Stimulated activated CD4-positive, alpha-beta T cell treated with anti-CD3 and anti-CD28 coated beads, Interleukin-4, amount 100 ng/mL, for 24 hours (primary cell): ENCODE data around the gene LSAMP.

Source experiments
- DNase-seq: peaks from one replicate; pipeline ENCODE4 v3.0.0-alpha.2; 2020

The LSAMP gene

DNA sequence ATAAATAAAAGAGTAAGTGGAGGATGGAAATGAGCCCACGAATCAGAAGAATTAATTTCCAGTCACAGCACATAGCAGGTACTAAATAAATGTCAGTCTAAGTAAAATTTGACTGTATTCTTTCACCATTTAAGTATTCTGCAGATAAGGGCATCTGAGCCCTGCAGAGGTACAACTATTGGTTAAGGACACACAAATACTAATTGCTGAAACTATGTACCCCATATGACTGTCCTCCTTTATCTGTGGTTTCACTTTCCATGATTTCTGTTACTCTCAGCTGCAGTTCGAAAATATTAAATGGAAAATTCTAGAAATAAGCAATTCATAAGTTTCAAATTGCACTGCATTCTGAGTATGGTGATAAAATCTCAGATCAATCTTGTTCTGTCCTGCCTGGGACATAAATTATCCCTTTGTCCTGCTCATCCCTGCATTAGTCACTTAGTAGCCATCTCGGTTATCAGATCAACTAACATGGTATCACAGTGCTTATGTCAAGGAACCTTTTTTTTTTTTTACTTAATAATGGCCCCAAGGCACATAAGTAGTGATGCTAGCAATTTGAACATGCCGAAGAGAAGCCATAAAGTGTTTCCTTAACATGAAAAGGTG, 95.1 kb downstream of the LSAMP start:
- no peak for DNase-seq

DNA sequence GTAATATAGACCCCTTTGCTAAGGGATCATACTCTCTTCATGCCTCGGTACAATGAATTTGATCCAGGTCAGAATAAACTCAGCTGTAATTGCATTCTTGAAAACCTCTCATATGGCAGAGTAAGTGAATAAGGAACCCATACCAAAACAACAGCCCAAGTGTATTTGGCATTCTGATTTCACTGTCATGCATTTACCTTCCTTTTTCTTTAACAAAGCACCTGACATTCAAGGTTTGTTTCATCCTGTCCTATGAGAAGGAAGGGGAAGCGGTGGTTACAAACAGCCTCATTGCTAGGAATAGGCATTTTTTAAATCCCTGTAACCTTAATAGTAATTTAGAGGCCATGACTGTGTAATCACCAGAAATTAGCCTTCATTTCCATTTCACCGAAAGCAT, 97.1 kb downstream of the LSAMP start:
- DNase-seq: no peak

DNA sequence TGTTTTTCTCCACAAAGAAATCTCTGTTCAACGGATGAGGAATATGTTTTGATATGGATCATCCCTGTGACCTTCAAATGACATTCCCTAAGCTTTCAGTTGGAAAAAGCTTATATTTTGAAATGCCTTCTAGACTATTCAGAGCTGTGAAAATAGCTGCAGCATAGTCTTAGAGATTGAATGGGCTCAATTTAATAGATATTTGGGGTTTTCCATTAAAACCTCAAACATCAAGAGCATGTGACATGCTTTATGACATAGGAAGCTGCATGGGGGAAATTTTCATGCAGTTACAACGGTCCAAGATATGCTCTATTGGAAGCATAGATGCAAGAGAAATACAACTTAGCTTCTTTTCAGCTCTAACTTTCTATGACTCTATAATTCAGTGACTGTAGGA, 102.8 kb downstream of the LSAMP start:
- no peak for DNase-seq

DNA sequence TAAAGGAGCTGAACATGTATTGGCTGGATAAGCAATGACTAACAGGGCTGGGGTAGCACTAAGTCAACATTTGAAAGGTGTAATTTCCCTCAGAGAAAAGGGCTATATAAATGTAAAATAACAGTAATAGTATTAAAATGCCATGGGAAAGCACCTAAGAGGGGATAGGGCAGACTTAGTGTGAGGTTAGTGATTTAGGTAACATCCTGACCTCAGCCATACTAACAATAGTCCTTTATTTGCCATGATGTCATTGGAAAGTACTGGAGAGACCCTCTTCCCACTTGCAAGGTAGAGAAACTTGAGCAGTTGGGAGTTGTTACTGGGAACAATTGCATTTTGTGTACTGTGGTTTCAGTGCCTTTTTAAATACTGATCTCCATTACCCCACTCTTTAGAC, 103.4 kb downstream of the LSAMP start:
- DNase-seq: no peak

DNA sequence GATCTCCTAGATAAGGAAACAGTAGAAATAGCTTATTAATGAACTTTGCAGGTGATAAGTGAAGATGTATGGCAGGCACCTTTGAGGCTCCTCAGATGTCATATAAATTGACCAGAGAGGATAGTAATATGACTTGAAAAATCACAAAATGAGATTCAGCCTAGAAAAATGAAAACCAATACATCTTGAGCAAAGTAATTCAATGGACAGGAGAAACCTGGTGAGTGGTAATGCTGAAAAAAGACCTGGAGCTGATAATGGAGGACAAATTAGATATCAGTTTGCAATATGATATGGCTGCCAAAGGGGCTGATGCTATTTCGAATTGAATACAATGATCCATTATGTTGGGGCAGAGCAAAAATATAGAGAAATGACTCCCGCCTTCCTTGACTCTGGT, 103.9 kb downstream of the LSAMP start:
- no peak for DNase-seq

DNA sequence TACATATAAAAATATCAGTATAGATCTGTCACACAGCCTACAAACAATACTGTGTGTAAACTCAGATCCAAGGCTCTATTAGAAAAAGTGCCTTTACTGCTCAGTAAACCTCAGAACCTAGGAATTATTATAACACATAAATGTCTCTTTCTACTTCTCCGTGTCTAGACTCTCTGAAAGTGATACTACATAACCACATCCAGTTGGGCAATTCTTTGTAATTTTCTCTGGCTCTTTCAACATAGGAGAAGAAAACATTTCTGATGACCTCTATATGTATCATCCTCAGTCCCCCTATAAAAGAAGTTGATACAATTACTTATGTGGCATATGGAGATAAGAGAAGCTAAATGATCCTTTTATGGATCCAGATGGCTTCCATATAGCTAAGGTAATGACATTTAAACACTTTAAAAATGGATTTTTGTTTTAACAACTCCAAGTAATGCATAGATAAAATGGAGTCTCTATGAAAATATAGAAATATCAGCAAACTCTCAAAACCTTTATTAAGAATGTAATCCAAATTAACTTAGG, 104.5 kb downstream of the LSAMP start:
- no peak for DNase-seq

DNA sequence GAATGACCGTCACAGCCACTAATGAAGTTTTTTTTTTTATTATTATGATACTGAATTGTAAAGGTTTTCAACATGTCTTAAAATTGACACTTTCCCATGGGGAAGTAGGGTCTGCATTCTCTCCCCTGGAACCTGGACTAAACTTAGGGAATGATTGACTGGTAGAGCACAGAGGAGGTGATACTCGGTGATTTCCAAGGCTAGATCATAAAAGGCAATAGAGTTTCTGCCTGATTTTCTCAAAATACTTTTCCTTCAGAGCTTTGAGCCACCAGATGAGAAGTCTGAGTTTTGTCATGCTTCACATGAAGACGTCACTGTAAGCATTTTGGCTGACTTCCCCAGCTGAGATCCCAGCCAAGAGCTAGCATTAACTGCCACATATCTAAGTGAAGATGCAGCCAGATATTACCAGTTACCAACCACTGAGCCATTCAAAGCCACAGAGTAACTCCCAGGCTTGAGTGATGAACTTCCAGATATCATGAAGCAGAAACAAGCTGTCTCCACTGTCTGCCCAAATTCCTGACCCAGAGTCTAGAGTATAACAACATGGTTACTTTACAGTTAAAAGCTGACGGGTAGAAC, 105.8 kb downstream of the LSAMP start:
- DNase-seq: no peak

DNA sequence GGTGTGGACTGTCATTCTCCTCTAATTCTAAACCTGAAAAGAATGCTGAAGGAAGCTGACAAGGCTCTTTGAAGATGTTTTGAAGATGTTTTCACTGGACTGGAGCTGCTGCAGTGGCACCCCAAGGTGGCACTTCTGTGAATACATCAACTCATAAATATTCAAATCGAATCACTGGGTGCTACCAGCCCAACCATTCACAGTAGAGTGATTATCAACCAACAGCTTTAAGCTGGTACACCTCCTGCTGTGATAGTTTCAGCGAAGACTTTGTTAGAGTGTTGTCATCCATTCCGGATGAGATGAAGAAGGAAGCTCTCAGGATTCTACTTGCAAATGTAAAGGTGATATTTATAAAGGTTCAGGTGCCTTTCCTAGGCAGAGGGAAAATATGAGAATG, 106.6 kb downstream of the LSAMP start:
- DNase-seq: no peak

DNA sequence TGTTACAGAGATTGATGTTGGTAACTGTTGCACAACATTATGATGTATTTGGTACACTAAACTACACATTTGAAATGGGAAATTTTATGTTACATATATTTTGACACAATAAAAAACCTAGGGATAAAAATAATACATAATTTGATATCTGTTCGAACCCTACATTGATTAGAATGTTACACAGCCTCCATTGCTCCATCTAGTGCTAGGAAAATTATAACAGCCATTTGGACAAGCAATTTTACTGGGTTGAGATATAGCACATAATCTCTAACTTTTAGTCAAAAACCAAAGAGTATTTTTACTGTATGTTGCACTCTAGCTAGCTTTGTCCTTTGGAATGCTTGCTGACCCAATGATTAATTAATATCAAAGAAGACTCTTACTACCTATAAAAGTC, 108.1 kb downstream of the LSAMP start:
- DNase-seq: no peak

DNA sequence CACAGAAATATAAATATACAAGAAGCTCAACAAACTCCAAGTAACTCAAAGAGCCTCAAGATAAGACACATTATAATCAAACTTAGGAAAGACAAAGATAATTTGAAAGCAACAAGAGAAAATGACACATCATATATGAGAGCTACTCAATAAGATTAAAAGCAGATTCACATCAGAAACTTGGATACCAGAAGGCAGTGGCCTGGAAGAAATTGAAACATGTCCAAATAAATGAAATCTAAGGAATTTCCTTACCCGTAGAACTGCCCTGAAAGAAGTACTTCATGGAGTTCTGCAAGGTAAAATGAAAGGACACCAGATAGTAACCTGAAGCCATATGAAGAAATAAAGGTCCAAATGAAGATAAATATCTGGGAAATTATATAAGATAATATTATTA, 113.9 kb downstream of the LSAMP start:
- no peak for DNase-seq

DNA sequence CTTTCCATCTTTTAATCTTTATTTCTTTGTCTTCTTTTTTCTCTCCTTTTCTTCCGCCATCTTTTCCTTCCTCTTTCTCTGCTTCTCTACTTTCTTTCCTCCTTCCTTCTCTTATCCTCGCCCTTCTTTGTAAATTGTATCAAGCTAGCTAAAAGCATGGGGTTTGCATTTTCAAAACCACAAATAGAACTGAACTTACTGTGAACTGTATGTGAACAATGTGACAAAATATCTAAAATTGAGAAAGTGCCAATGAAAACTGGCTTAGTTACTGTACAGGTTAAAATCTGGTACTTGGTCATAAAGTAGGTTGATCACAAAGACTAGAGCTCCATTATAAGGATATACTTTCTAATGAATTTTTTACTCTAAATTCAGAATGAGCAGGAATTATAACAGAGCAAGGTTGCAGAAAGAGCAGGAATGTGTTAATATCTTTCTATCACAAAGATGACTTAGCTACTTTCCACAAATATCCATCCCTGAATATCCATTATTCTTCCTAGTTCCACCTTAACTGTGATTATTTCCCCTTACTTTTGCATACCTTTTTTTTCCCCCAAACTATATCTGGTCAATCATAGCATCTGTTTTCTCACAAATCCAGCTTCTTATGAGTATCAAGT, 122.4 kb downstream of the LSAMP start:
- no peak for DNase-seq

DNA sequence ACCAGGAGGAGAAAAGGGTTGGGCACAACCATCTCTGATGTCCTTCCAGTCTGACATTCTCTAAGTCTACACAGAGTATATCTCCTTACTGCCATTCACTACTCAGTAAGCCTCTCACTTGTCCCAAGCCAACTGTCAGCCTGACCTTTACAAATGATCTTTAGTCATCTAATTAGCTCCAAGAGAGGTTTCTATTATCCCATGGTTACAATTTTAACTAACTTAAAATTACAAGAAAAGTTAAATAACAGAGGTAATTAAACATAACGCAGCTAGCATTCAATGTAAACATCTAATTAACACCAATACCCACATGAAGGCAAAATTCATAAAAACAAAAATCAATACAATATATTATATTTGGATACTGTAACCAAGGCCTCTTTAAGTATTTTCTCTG, 126.9 kb downstream of the LSAMP start:
- DNase-seq: no peak

DNA sequence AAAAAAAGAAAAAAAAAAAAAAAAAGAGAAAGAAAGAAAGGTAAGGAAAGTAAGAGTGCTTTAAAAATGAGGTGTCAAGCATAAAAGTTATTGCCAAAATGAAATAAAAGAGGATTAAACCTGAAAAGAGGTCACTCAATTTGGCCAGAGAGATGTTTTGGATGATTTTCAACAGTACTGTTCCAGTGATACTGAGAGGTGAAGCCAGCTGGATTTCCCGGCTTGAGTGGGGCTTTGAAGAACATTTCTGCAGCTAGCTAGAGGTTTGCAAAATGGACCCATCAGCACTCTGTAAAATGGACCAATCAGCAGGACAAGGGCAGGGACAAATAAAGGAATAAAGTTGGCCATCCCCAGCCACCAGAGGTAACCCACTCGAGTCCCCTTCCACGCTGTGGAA, 128.5 kb downstream of the LSAMP start:
- DNase-seq: no peak

DNA sequence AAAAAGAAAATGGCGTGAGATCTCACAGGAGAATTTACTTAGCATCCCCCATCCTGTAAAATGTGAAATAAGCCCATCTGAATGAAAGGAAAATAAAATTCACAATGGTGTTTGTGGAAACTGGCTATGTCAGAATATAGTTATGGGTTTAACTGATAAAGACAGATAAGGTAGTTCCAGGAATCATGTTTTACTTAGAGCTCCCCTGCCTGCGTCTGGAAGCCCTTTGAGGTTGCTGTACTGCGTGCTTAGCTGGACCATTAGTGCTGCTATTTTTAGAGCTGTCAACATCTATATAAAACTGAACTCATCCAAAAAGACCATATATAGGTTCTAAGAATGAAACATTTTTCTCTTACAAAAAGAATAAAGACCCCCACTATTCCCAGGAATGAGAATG, 130.8 kb downstream of the LSAMP start:
- no peak for DNase-seq

DNA sequence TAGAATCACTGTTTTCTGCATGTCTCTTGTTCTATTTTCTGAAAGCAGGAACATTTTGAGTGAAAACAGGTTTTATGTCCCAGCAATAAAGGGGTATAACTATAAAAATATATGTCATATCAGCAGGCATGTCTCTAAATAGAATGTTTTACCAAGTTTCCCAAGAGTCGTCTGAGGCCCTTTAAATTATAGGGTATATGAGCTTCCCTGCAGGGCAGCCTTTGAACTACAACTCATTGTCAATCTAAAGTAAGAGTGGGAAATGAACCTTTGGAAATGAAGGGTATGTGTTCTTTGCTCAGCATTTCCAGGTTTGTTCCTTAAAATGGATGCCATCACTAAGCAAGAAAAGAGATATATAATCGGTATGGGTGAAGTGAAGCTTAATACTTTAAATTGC, 138.6 kb downstream of the LSAMP start:
- DNase-seq: no peak

DNA sequence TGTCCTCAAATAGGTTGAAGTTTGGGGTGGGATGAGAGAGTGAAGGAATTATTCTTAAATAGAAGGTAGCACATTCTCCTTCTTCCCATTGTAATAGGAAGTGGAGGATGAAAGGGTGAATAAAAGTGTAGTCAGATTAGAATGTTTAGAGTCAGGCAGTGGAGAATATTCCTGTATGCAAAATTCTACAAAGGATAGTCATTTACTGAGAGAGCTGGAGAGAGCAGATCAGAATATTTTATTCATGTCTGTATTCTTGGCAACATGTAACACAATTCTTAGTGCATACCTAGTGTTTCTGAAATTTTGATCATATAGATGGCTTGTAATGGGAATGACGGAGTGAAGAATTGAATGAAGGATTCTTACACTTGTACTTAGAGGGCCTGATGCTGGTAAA, 139.1 kb downstream of the LSAMP start:
- no peak for DNase-seq

DNA sequence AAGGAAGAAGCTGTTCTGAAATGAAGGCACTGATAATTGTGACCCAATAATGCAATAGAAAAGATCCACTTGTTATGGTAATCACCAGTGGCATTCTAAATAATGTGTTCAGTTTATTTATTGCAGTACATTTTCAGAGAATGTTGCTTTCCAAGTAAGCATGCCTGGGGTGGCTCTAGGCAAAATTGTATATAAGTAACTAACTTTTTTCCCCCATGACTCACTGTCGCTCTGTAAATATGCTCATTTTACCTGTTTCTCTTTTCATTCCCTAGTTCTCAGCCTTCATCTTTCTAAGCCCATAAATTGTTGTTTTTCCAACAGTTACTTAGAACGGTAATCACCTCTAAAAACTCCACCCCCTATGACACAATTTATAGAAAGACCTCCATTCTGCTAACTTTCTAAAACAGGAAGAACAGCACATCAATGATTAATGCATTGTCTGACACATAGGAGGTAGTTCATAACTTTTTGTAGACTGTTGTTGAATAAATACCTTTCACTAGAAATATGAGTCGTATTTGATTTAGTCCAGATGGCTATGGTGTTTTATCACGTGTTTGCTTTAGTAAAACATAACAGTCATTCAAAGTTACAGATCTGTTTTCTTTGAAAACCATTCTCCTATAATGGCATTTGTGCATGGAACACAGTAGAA, 143.1 kb downstream of the LSAMP start:
- no peak for DNase-seq

DNA sequence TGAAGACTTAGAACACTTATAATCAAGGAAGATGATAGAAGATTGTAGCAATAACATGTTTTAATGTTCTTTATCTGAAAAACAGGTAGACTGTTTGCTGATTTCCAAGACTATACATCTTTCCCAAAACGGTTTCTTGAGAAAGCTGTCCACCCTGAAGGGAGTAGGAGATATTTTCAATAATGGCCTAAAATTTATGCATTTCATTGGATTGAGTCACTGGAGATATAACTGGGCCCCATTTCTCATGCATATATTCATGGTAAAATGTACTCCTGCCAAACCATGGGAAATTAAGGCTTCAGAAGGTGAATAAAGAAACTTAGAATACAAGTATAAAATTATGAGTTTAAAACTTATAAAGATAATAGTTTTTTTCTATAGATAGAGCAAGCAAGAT, 143.9 kb downstream of the LSAMP start:
- no peak for DNase-seq

DNA sequence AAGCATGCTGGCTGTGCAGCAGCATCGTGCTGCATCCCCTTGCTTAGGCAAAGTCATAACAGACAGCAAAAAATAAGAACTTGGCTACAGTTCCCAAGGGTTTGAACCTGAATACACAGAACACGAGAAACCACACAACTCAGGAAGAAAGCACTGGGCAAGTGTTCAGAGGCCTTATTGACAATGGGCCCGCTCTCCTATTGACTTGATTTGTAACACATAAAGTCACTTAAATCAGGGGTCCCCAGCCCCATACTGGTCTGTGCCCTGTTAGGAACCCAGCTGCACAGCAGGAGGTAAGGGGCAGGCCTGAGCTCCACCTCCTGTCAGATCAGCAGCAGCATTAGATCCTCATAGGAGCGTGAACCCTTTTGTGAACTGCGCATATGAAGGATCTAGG, 145.1 kb downstream of the LSAMP start:
- no peak for DNase-seq

DNA sequence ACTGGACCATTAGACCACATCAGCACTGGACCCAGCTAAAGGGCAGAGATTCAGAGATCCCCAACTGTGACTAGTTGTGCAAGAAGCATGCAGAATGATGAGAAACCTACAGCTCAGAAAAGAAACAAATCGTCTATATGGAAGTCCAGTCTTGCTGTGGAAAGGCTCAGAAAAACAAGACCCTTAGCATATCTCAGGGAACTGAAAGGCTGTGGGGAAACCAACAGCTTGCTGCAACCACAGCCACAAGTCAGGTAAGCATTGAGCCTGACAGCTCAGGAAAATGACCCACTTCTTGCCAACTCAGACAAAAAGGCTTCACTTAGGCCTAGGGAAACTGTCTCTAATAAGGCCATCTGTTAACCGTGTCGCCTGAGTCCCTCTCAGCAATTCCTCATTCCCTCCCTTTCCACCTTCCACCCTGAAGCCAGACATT, 145.6 kb downstream of the LSAMP start:
- DNase-seq: no peak

DNA sequence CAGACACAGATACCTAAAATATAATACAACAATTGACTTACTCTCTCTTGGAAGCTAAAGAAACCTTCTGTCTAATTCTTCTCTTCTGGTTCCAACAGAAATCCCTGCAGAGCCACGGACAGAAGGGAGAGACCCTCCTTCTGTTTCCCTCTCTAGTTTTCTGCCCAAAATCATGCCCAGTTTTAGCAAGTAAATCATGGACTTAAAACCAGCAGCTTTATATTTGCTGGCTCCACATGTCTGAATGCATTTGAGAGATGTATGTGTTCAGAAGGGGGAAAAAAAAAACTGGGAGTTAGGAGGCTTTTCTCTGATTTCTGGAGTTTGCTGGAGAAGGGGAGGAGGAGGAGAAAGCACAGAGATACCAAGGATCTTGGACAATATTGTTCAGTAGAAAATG, 147.1 kb downstream of the LSAMP start:
- DNase-seq: no peak

DNA sequence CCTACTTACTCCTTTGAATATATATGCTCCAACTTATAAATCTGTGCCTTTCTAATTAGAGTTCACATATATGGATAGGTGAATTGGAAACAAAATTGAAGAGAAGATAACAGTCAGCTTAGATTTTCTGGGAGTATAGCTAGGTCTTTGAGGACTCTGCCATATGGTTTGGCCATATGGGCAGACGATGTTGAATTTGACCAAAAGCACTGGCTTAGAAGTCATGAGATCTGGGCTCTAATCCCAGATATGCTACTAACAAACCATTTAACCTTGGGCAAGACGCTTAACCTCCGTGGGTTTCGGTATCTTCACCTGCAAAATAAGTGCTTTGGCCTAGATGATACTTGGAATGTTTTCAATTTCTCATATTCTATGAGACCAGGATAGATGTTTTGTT, 154.1 kb downstream of the LSAMP start:
- no peak for DNase-seq

DNA sequence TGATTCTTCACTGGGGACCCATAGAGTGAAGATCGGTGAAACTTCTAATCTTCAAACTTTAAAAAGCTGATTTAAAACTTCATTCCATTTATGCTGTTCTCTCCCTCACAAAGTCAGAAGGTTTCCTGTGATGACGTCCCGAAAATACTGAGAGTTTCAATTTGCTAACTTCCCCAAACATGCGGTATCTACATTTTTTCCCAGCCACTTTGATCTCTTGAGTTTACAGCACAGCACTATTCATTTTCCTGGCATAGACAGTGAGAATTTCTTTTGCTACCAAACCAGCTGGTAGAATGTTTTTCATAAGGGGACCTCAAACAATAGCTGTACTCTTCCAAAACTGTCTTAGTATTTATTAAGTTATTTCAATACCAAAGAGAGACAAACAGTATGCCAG, 156.8 kb downstream of the LSAMP start:
- DNase-seq: no peak

DNA sequence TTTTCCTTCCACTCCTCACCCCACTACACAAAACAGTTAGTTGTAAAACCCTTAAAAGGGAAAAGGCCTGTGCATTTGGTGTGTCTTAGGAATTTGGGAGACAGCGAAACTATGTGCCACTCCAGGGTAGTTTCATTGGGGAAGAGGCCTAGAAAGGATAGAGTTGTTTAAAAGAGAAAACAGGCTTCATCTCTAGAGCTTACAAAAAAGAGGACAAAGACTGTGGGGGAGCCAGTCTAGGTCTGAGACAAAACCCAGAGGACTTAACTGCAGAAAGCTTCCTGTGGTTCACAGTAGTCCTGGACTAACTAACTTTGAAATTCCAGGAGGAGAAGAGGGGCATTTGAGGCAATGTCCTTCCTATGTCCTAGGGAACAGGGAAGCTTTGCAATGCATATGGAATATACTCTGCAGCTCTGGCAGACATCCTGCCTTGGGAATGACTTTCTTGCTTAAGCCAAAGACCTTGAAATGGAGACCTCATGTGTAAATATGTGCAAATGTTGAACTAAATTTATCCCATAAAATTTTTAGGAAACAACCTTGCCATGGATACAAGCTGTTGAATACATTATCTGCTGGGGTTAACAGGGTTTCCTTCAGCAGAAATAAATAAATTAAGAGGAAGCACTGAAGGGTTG, 159.4 kb downstream of the LSAMP start:
- DNase-seq: no peak
